ENCODE results near the gene CCNJL. TPM values are rescaled to one million over a fixed set of nuclear protein-coding genes. Genes with fewer than 3 reads are reported as not detected.

CCNJL gene
- total and polyA plus RNA-seq, 2 of the 8 experiments (the other 6 are each of a cell fraction or from before 2014, with no cell fraction given): 34.6 to 44.7 TPM

DNA sequence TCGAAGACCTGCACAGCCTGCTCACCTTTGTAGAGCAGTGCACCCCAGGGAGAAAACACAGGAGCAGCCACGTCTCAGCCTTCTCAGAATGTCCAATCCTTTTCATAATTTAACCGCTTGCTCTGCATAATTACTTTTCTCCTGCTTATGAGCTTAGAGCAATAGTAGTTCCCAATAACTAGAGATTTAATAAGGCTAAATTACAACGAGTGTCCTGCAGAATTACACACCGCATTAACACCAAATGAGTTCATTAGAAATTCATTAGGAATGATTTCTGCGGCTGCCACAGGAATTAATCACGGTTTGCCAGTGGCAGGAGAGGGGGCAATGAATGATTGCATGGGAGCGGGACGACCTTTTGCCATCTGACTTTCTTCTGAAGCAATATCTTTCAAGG, 101.8 kb downstream of the CCNJL start:
- Histone ChIP-seq H4K8ac (ENCODE audit: extremely low read depth, insufficient read depth, low read length) (no peak overlapping the region), H3K18ac (ENCODE audit: extremely low read depth, low read length) (no peak overlapping the region), H3K56ac (replicated peaks; ENCODE audit: insufficient read length, low read depth, low read length) (no peak overlapping the region), H3K4me2 (ENCODE audit: insufficient read depth in 1 of 2, low read depth in 2 of 2, low read length in 2 of 2) (no peak overlapping the region), H3K9ac (replicated peaks in 1 of 4; ENCODE audit: extremely low read depth in 1 of 4, low read depth in 3 of 4, low read length in 3 of 4) (no peak overlapping the region), H2BK15ac (ENCODE audit: low read length) (no peak overlapping the region), H3K9me3 (ENCODE audit: insufficient read depth in 2 of 2, low read depth in 1 of 2, low read length in 1 of 2) (no peaks in the 10 kb centered on the region), H4K5ac (ENCODE audit: insufficient read length, low read depth, low read length) (no peak overlapping the region), H3K4ac (replicated peaks; ENCODE audit: insufficient read length, low read depth, low read length) (no peak overlapping the region), H3K27me3 (replicated peaks in 1 of 4; ENCODE audit: control insufficient read depth in 3 of 4, extremely low read depth in 1 of 4, insufficient read depth in 3 of 4, low read length in 3 of 4) (no peaks in the 10 kb centered on the region), H2BK20ac (ENCODE audit: low read length) (no peak overlapping the region), H3K4me3 (ENCODE audit: extremely low read depth in 1 of 4, insufficient read depth in 2 of 4, low read depth in 3 of 4, low read length in 4 of 4) (no peak overlapping the region), H2BK5ac (ENCODE audit: low read depth, low read length) (no peak overlapping the region), H3K23me2 (ENCODE audit: low read depth, low read length) (no peaks in the 10 kb centered on the region), H2AK5ac (ENCODE audit: low read depth, low read length) (no peak overlapping the region), H3K79me2 (ENCODE audit: control insufficient read depth in 1 of 2, insufficient read depth in 2 of 2, low read length in 2 of 2) (no peaks in the 10 kb centered on the region), H3K27ac (ENCODE audit: low read depth, low read length) (no peak overlapping the region), H3K23ac (ENCODE audit: insufficient read length) (no peak overlapping the region), H4K20me1 (replicated peaks in 1 of 2; ENCODE audit: control insufficient read depth in 1 of 2, insufficient read depth in 2 of 2, low read length in 2 of 2) (no peaks in the 10 kb centered on the region), H4K91ac (replicated peaks; ENCODE audit: insufficient read length, low read length) (no peak overlapping the region), H3K36me3 (ENCODE audit: control insufficient read depth in 2 of 4, insufficient read depth in 4 of 4, low read length in 3 of 4) (no peaks in the 10 kb centered on the region), H2AFZ (ENCODE audit: low read length) (no peak overlapping the region), H3K79me1 (ENCODE audit: low read depth, low read length) (no peaks in the 10 kb centered on the region), H2BK120ac (replicated peaks; ENCODE audit: low read depth, low read length) (no peak overlapping the region), H3K14ac (ENCODE audit: insufficient read length) (no peak overlapping the region), H3K4me1 (replicated peaks in 1 of 4; ENCODE audit: control insufficient read depth in 3 of 4, insufficient read depth in 4 of 4, low read length in 3 of 4) (no peaks in the 10 kb centered on the region), H2BK12ac (ENCODE audit: low read depth, low read length) (no peak overlapping the region)
- CTCF ChIA-PET (ENCODE audit: partially characterized antibody): interaction anchor here (0.8 to 2.6 kb wide), 13 partner anchors 7 to 181 kb away, joined by 3 to 16 read pairs (median 5); no protein-coding TSS in a partner anchor
- POLR2A ChIA-PET (ENCODE audit: partially characterized antibody): no interaction called here
- WGBS, 2 experiments (ENCODE audit: extremely low coverage in 1 of 2, insufficient coverage in 1 of 2, insufficient read length in 1 of 2, insufficient replicate concordance in 2 of 2, low coverage in 1 of 2, low lambda C conversion rate in 2 of 2, missing lambda C conversion rate in 1 of 2): 89% methylated on average over 9 of the region's 9 CpGs; no CpG with 5 or more reads in 1 of the 2 experiments
- DNase-seq (ENCODE audit: low read depth in 1 of 2, low spot score in 2 of 2) (no peak), FAIRE-seq (no peak)
- no peak for TF ChIP-seq EP300 (IDR thresholded peaks at IDR 0.05; ENCODE audit: borderline replicate concordance in 1 of 2, low read depth in 2 of 2, low read length in 2 of 2)
- no peak for TF ChIP-seq RNF2 (IDR thresholded peaks at IDR 0.05; ENCODE audit: borderline replicate concordance, low read depth, low read length, missing control alignments, poor library complexity, severe bottlenecking)
- no peak for TF ChIP-seq SAP30 (IDR thresholded peaks at IDR 0.05; ENCODE audit: insufficient read depth, insufficient replicate concordance, low read length)

All from H1 (cell line).